Stimulated activated CD4-positive, alpha-beta T cell treated with anti-CD3 and anti-CD28 coated beads, Interleukin-2, amount 100 ng/mL, for 48 hours (primary cell): ENCODE data around the gene TNFRSF1A.

ENCODE experiments used
- DNase-seq, 2 donors: peaks; one replicate each; pipeline ENCODE4 v3.0.0-alpha.2; 2020

Gene TNFRSF1A

GRCh38 chr12:6322352-6322751, 19.5 kb downstream of the TNFRSF1A start:
- DNase-seq: no peak

GRCh38 chr12:6321905-6322304, 20.0 kb downstream of the TNFRSF1A start:
- DNase-seq: no peak

DNA sequence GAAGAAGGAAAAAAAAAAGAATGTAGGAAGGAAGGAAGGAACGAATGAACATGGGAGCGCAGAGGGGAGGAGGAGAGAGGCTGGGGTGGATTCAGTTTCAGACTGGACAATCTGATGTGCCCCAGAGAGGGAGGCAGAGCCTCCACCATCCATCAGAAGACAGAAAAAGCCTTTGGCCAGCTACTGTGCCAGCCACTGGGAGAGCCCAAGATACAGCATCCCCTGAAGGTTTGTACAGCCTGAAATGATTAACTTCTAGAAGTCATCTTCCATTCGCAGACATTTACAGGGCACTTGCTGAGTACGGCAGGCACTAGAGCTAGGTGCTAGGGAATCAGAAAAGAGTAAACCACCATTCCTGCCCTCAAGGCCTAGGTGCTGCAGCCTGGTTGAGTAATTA, 22.4 kb downstream of the TNFRSF1A start:
- no peak for DNase-seq

DNA sequence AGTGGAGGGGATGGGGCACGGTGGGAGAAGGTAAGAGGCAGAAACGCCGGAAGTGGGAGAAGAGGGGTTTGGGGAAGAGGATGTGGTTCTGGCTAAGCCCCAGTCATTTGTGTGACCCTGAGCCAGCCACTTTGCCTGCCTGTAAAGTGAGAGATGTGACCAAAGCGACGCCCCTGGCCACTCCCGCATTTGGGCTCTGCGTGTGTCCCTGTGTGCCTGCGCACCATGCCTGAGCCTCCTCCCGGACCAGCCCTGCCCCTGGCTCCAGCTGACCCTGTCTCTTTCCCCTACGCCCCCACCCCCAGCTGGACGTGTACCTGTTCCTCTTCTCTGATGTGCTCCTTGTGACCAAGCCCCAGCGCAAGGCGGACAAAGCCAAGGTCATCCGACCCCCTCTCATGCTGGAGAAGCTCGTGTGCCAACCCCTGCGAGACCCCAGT, 23.4 kb downstream of the TNFRSF1A start:
- no peak for DNase-seq

DNA sequence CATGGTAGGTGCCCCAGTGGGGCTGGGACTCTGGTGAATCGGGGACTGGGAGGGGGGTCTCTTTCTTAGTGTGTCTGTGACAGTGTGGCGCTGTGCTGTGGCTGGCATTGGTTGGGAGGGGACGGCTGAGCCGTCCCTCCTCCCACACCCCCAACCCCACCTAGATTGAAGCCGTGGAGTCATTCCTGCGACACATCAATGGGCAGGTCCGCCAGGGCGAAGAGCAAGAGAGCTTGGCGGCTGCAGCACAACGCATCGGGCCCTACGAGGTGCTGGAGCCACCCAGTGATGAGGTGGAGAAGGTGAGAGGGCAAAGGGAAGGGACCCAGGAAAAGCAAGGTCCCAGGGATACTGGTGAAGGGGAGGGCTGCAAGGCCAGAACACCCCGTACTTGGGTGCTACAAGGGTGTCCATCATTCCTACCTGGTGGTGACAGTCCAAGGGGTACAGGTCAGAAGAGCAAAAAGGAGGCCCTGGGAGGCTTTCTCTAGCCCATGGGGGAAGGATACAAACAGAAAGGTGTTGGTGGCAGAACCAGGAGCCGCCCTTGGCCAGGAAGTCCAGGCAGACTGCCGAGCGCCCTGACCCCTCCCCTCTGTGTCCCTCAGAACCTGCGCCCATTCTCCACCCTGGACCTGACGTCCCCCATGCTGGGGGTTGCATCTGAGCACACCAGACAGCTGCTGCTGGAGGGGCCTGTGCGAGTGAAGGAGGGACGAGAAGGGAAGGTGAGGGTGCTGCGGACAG, 24.0 kb downstream of the TNFRSF1A start:
- no peak for DNase-seq

GRCh38 chr12:6316921-6317692, 24.8 kb downstream of the TNFRSF1A start:
- DNase-seq: no peak

DNA sequence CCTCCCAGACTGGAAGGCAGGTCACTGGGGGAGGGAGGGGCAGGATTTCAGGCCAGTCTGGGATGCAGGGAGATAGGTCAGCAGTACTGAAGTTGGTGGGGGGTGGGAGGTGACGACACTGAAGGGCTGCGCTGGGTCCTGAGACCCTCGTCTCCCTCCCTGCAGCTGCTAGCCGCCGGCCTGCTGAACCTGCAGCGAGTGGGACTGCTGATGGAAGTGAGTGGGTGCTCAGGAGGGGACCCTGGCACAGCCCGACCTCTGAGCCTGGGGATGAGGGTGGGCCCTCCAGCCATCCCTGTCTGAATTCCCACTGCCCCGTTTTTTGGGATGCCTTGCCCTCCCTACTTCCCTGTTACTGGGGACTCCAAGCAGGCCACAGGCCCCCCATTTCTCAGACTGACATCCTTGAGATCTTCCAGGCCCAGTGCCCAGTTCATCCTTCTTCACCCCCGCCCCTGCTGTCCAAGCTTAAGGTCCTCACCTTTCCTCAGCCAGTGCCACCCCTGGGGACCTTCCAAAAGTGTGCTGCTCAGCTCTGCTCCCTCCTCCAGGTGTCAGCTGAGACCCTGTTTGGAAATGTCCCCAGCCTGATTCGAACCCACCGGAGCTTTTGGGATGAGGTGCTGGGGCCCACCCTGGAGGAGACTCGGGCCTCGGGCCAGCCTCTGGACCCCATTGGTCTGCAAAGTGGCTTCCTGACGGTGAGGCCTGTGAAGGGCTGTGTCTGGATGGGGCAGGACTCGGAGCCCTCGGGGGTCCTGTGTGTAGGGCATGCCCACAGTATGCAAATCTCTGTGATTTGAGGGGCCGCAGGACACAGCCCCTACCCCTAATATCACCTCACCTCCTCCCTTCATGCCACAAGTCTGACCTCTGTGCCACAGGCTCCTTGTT, 25.9 kb downstream of the TNFRSF1A start:
- no peak for DNase-seq

DNA sequence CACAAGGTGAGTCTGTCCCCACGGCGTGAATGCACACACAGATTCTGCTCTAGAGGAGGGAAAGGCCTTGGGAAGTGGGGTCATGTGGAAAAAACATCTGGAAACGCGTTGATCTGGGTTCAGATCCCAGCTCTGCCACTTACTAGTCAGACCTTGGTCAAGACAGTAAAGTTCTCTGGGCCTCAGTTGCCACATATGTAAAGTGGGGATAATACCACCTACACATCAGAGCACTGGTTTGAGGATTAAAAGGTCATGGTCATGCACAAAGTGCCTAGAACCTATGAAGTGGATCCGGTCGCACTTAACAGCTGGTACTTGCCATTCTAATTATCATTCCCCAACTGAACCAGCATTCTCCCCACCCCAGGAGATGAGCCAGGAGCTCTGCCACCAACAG, 26.7 kb downstream of the TNFRSF1A start:
- DNase-seq: no peak

GRCh38 chr12:6314776-6315175, 27.1 kb downstream of the TNFRSF1A start:
- no peak for DNase-seq

DNA sequence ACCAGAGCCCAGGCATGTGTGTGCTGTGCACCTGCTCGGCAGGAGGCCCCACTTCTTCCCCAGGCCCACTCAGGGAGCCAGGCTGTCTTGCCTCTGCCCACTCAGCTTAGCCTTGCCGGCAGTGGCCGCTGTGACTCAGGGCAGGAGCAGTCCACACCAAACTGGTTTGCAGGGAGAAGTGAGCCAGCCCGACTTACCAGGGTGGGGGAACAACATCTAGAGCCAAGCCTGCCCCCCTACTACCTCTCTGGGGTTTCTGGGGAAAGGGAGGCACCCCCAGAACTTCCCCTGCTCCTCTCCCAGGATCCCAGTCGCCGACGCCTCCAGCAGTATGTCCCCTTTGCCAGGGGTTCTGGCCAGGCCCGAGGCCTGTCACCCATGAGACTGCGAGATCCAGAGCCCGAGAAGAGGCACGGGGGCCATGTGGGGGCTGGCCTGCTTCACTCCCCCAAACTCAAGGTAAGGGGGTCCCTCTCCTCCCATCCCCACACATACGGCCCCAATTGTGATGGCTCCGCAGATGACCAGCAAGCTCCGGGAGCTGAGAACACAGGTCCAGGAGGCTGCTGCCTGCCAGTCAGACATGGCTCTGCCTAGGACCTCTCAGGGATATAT, 28.4 kb downstream of the TNFRSF1A start:
- no peak for DNase-seq

GRCh38 chr12:6312529-6313325, 29.1 kb downstream of the TNFRSF1A start:
- no peak for DNase-seq

- no peak for DNase-seq
Measured at GRCh38 chr12:6311822-6312528, 29.9 kb downstream of the TNFRSF1A start.

DNA sequence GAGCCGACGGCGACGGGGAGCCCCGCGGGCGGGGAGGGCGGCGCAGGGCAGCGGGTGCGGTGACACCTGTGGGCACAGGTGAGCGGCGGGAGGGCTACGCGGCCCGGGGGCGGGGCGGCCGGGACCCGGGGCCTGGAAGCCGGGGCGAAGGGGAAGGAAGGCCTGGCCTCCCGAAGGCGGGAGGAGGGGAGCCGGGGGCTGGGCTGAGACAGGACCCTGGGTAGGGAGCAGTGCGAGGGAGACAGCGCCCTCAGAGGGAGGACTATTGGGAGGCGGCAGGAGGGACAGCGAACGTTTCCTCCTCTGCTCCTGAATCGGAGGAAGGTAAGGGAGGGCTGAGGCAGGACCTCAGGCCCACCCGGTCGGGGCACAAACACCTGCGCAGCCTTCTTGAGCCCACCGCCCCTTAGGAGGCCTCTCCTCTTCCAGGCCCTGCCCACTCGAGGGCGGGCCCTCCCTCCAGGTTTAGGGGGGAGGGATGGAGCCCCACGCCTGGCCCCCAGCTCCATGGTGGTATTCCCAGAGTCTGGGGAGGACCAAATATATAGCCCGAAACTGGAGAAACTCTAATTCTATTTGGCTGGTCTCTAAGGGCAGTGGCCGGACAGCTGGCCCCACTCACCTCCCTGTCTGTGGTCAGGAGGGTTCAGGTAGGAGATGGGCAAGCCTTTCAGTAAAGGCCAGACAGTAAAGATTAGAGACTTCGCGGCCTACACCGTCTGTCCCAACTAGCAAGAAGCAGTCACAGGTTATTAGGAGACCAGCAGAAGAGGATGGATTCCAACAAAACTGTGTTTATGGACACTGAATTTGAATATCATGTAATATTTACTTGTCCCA, 30.9 kb downstream of the TNFRSF1A start:
- DNase-seq: no peak

DNA sequence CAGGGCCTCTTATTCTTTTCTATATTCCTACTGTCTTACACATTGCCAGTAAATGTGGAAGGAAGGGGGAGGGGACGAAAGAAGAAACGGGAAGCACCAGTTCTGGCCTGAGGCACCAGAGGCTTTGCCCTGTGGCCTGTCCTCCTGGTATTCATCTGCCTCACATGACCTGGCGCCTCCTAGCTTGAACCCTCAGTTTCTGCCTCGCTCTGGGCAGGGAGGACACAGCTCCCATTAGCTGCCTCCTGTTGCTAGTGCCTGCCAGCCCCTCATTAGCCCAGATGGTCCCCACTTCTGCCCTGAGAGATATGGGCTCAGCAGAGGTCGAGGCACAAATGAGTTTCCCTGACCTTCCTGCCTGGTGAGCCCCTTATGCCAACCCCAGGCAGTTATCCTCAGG, 34.3 kb downstream of the TNFRSF1A start:
- DNase-seq: no peak

DNA sequence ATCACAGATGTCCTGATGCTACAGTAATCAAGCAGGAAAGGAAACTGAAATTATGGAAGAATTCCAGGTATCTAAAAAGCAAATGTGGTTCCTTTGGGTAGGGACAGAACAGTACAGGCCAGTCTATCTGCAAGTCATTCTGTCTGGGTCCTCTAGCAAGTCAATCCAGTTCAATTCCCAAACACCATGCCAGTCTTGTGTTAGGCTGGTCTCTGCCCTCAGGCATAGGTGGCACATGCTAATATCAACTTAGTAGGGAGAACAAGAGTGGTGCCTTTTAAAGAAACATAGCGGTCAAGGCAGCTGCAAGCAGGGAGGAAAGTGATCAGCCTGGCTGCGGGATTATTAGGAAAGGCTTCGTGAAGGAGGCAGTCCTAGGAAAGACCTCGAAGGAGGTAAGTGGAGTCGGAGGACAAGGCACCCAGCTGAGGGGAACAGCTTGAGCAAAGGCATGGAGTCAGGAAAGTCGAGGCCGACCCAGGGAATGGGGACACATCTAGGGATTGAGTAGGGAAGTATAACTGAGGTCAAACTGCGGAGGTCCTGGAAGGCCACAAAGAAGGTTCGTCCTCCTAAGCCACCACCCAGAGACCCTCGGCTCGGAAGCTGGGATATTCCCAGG, 35.2 kb downstream of the TNFRSF1A start:
- no peak for DNase-seq

DNA sequence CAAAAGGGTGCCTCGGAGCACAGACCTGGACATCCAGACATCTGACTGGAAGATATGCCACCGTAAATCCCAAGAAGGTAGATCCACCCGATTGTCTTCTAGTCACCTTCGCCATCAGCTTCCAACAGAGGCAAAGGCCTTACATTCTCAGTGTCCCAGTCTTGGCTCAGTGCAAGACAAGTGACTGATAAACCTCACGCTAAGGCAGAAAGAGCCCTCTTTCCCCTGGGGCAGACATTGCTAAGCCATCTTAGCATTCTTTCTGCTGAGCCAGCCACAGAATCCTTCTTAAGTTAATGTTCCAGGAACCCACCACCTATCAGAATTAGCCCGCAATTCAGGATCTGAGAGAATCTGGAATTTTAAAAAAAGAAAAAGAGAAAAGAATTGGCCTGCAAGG, 35.7 kb downstream of the TNFRSF1A start:
- DNase-seq: no peak

GRCh38 chr12:6303071-6303470, 38.8 kb downstream of the TNFRSF1A start:
- no peak for DNase-seq

DNA sequence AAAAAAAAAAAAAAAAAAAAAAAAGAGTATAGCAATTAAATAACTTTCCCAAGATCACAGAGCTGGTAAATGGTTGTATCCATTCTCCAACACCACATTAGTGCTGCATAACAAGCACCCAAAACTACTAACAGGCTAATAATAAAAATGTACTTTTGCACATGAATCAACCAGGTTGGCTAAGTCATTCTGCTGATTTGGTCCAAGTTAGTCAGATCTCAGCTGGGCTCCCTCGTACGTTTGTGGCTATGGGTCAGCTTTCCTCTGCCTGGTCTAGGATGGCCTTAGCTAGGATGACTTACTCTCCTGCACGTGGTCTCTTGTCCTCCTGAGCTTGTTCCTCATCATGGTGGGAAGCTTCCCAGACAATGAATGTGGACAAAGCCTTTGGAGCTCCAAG, 39.3 kb downstream of the TNFRSF1A start:
- no peak for DNase-seq

DNA sequence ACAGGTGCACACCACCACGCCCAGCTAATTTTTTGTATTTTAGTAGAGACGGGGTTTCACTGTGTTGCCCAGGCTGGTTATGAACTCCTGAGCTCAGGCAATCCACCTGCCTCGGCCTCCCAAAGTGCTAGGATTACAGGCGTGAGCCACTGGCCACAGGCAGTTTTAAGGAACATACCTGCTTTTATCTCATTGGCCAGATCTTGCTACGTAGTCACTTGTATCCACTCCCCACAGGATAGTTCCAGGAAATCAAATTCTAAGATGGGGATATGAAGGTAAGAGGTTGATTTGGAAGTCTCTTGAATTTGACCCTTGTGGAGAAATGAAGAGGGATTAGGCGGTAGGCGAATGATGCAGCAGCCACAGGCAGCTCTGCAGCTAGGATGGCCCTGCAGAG, 40.2 kb downstream of the TNFRSF1A start:
- DNase-seq: no peak

GRCh38 chr12:6297170-6297569, 44.7 kb downstream of the TNFRSF1A start:
- DNase-seq: no peak
